Activated gamma-delta T cell treated with anti-CD3 and anti-CD28 coated beads, Interleukin-2, amount 50 U/mL, for 16 hours (primary cell): ENCODE results near the gene TSPAN9.

Source experiments
- DNase-seq: peaks from one replicate; pipeline ENCODE4 v3.0.0-alpha.2; 2020; ENCODE audit warnings: low read depth

Gene TSPAN9, protein sequence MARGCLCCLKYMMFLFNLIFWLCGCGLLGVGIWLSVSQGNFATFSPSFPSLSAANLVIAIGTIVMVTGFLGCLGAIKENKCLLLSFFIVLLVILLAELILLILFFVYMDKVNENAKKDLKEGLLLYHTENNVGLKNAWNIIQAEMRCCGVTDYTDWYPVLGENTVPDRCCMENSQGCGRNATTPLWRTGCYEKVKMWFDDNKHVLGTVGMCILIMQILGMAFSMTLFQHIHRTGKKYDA

DNA sequence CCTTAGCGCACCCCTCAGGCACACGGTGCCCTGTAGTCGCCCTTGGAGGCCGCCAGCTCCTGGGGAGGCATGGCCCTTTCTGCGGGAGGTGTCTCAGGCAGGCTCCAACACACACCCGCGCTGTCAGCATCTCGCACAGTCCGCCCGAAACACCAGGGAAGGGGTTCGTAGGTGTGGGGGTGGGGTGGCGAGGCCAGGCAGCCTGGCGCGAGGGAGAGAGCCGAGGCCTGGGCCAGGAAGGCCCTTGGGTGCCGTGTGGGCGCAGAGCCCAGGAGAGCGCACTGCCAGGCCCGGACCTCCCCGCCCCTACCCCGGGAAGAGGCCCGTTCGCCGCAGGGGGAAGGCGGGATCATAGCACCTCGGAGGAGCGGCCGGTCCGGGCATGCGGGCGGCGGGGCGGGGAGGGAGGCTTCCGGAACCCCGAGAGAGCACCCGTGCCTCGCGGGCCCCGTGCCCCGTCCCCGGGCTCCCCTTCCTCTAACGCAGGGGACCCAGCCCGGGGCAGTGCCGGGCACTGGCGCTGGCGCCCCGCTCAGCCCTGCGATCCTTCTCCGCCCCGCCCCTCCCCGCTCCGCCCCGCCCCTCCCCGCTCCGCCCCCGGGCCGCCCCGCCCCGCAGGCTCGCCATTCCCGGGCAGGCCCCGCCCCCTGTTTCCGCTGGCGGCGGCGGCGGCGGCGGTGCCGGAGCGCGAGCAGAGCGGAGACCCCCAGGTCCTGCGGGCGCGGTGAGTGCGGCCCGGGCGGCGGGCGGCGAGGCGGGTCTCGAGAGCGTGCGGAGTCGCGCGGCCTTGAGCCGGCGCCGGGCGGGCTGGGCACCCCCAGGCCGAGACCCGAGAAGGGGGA, at the start of gene TSPAN9:
Gene TSPAN9, plus strand, starts transcription at position 650 of the 842 bp plus-strand sequence. CDS start 123,815 bp downstream, outside the sequence.
- peak; percentile 49 for DNase-seq

DNA sequence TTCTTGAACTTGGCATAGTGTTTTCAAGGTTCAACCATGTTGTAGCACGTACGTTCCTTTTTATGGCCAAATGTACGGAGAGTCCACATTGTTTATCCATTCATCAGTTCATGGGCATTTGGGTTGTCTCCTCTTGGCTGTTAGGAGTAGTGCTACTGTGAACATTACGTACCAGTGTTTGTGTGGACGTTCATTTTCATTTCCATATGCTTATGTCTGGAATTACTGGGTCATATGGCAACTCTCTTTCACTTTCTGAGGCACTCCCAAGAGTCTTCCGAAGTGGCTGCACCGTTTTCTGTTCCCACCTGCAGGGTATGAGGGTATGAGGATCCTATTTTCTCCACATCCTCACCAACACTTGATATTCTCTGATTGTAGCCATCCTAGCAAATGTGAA, 49.1 kb upstream of the TSPAN9 start:
- no peak for DNase-seq

GRCh38 chr12:3030821-3031429, 46.3 kb upstream of the TSPAN9 start:
- no peak for DNase-seq

GRCh38 chr12:3032161-3032560, 45.0 kb upstream of the TSPAN9 start:
- no peak for DNase-seq

- DNase-seq = no peak
Measured at GRCh38 chr12:3032770-3033538, 44.2 kb upstream of the TSPAN9 start.

- no peak for DNase-seq
Measured at GRCh38 chr12:3033539-3033867, 43.7 kb upstream of the TSPAN9 start.

- no peak for DNase-seq
Measured at GRCh38 chr12:3034067-3034750, 43.0 kb upstream of the TSPAN9 start.

- no peak for DNase-seq
Measured at GRCh38 chr12:3035171-3035570, 42.0 kb upstream of the TSPAN9 start.

DNA sequence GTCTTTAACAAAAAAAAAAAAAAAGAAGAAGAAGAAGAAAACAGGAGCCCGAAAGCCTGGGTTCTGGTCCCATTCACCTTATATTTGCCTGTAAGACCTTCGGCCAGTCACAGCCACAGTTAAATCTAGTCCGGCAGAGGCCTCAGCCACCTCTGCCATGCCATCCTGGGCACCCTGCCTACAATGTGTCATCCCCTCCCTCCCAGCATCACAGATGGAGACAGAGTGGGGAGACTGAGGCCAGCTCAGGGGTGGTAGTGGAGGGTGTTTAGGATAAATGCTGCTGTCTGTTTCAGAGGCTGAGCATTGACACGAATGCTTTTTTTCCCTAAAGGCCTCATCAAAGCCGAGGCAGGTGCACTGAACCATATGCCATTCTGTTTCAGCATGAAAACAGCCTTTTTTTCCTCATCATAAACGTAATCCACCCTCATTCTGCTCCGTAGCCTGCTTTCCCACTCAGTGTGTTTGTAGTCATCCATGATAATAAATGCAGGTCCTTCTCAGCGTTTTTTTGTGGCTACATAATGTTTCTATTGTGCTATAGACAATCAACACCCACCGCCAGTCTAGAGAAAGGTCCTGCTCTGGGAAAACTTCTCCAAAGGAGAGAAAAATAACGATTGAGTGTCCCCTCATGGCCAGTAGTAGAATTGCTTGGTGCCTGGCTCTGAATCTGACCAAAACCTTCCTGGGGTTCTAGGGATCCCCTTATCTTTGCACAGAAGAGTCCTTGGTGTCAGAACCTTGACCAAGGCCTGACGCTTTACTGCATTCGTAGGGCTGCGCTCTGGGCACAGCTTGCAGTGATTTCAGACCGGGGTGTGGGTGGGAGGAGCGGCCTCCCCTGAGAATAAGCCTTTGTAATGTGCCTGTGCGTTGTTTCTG, 41.1 kb upstream of the TSPAN9 start:
- no peak for DNase-seq

GRCh38 chr12:3036901-3037600, 40.1 kb upstream of the TSPAN9 start:
- no peak for DNase-seq

DNA sequence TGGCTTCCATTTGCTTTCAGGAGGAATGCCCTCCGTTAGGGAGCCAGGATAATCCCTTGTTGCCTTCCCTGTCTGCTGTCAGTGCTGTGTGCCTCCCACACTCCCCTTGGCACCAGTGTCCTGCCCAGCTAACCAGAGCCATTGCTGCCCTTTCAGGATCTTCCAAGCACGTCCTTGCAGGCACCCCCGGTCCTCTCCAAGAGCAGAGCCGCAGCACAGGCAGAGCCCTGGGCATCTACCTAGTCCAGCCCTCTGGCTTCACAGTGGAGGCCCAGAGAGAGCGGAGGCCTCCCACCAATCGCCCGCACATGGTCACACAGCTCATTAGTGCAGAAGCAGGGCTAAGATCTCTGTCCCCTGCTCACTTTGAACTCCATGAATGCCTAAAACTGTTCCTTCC, 39.0 kb upstream of the TSPAN9 start:
- DNase-seq = no peak

- DNase-seq = no peak
Measured at GRCh38 chr12:3038926-3039510, 38.2 kb upstream of the TSPAN9 start.

- no peak for DNase-seq
Measured at GRCh38 chr12:3040026-3040656, 37.0 kb upstream of the TSPAN9 start.

DNA sequence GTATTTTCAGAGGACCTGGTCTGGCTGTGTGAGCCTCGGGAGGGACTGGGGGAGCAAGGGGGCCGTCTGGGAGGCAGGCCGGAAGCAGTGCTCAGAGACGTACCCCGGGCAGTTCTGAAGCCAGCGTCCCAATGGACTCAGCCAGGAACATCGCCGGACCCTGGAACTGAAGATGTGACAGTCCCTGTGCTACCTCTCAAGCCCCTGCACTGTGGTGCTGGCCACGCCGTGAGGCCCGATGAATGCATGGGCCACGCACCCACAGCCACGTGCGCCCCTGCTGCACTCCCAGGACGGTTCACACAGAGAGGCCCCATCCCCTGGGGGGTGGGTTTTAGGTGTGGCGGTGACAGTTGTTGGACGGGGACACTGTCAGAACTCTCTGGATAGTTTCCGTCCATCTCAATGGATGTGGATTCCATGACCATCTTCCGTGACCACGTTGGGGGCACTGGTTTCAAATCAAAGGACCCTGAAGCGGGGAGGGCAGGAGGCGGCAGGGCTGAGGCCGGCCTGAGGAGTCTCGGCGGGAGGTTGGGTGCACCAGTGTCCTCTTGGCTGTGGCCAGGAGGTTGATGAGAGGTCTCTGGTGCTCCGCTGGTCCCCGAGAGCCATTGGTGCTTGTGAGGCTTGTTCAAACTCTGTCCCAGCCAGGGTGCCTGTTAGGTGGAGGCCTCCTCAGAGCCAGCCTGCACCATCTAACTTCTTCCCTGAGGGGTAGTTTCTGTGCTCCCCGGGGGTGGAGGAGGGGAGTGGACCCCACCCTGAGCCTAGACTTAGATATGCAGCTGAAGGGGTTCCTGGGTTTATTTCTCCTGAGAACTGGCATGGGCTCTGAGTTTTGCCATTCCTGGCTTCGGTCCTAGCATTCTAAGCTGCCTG, 36.3 kb upstream of the TSPAN9 start:
- no peak for DNase-seq

GRCh38 chr12:3041558-3042164, 35.5 kb upstream of the TSPAN9 start:
- peak; percentile 10 for DNase-seq

GRCh38 chr12:3042394-3042793, 34.8 kb upstream of the TSPAN9 start:
- no peak for DNase-seq

DNA sequence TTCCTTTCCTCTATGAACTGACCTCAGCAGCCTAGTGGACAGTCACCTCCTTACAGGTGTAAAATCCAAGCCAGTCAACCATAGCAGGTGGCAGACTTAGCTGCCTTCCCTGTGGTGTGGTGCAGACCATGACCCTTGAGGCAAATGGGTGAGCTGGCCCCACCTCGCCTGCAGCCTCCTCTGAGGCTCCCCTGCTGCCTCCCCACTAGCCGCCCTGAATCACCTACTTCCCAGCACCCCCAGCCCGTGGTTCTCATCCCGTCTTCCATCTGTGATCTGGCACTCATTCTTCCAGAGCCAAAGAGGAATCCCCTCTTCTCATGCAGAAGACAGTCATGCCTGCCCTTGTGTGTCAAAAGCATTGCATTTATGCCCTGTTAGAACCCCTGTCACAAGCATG, 34.4 kb upstream of the TSPAN9 start:
- no peak for DNase-seq

DNA sequence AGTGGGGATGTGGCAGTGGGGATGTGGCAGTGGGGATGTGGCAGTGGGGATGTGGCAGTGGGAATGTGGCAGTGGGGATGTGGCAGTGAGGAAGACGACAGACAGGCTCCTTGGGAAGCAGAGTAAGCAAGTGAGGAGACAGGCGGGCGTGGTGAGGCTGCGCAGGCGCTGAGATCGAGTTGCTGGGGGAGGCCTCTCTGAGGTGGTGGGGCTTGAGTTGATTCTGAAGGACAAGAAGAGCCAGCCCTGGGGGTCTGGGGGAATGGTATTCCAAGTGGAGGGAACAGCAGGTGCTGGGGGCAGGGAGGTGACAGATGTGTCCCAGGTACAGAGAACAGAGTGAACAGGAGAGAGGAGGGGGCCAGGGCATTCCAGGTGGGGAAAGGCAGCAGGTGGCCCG, 33.8 kb upstream of the TSPAN9 start:
- DNase-seq = no peak
